ENCODE results near the gene CDK3. TPM values are rescaled to one million over a fixed set of nuclear protein-coding genes. Genes with fewer than 3 reads are reported as not detected.

The CDK3 gene
- total and polyA plus RNA-seq, 2 of the 4 experiments (the other 2 are of a cell fraction) = 0.72 to 8.8 TPM

- Histone ChIP-seq H2BK120ac (ENCODE audit: low read depth, low read length) (no peak overlapping the region), H3K9ac (ENCODE audit: low read depth, low read length) (no peak overlapping the region), H2AFZ (replicated peaks; ENCODE audit: low read length, poor library complexity) (no peak overlapping the region), H3K4me2 (ENCODE audit: low read depth, low read length) (peak overlapping the region; percentile 74), H3K23ac (ENCODE audit: low read depth, low read length) (0 out of 2 replicates have a peak overlapping the region, but pooled peaks have one; percentile 52), H3K4ac (ENCODE audit: low read depth, low read length) (no peak overlapping the region), H3K9me1 (ENCODE audit: insufficient read depth, low read length) (peaks cover 2% of the 10 kb centered on the region), H4K91ac (ENCODE audit: insufficient read depth, low read depth, low read length) (no peak overlapping the region), H2AK5ac (ENCODE audit: low read depth, low read length) (no peak overlapping the region), H3K14ac (replicated peaks; ENCODE audit: low read depth, low read length) (peak overlapping the region; percentile 50; the same call in 1 of the 2 replicates), H3K4me1 (ENCODE audit: control insufficient read depth, insufficient read depth, low read length) (peaks cover 3% of the 10 kb centered on the region; the same call in 1 of the 2 replicates), H3K56ac (ENCODE audit: extremely low read depth, insufficient read depth, low read length) (no peak overlapping the region), H4K20me1 (ENCODE audit: insufficient read depth, low read length) (0 out of 2 replicates have a peak, but pooled peaks cover 3% of the 10 kb centered on the region), H4K5ac (ENCODE audit: low read depth, low read length) (no peak overlapping the region), H2BK15ac (ENCODE audit: low read depth, low read length) (no peak overlapping the region), H4K8ac (ENCODE audit: low read depth in 2 of 2, low read length in 2 of 2) (no peak overlapping the region), H3K18ac (ENCODE audit: low read depth, low read length) (no peak overlapping the region), H3K9me3 (ENCODE audit: control insufficient read depth, insufficient read depth, low read length) (no peaks in the 10 kb centered on the region), H3K27ac (ENCODE audit: insufficient read depth, low read length) (no peak overlapping the region), H2BK5ac (ENCODE audit: low read depth, low read length, poor library complexity, severe bottlenecking) (no peak overlapping the region), H3K27me3 (ENCODE audit: control insufficient read depth, insufficient read depth, low read length) (no peaks in the 10 kb centered on the region), H2AK9ac (replicated peaks; ENCODE audit: low read depth, low read length, poor library complexity) (no peak overlapping the region), H2BK20ac (ENCODE audit: low read depth, low read length) (no peak overlapping the region), H3K36me3 (ENCODE audit: control insufficient read depth, insufficient read depth, low read length) (peaks cover 4% of the 10 kb centered on the region; the same call in 1 of the 2 replicates), H3K4me3 (ENCODE audit: insufficient read depth, low read depth, low read length) (no peak overlapping the region), H3K79me1 (ENCODE audit: low read depth in 1 of 2, low read length in 2 of 2) (peaks cover 22 to 67% of the 10 kb centered on the region in 2 experiments)
- WGBS, 2 experiments (ENCODE audit: extremely low coverage in 2 of 2, insufficient read length in 1 of 2) = 39% methylated on average over 3 of the region's 9 CpGs; no CpG with 5 or more reads in 1 of the 2 experiments
- DNase-seq = peak; percentile 23
- ATAC-seq (ENCODE audit: low read depth) = no peak
- POLR2A ChIA-PET (ENCODE audit: unreplicated experiment) = interaction anchor here (0.7 kb wide), 1 partner anchor 35 kb away, joined by 3 read pairs; no protein-coding TSS in a partner anchor
- intact Hi-C loops (cut with micrococcal nuclease) = no loop called here
- dilution Hi-C loops (cut with HindIII; ENCODE audit: low sequenced_read_pairs, unreplicated experiment) = no loop called here
- no TSS peak for BruUV-seq (replicated peaks)
- CTCF ChIA-PET = interaction anchor here (1.2 kb wide), 1 partner anchor 14 kb away, joined by 3 read pairs; no protein-coding TSS in a partner anchor
- in situ Hi-C loops (cut with MboI; ENCODE audit: low sequenced_read_pairs) = no loop called here
- TF ChIP-seq FOS (IDR thresholded peaks at IDR 0.05; ENCODE audit: low read depth, low read length) (no peak), USF2 (IDR thresholded peaks at IDR 0.05; ENCODE audit: low read depth, low read length) (no peak), CEBPB (IDR thresholded peaks at IDR 0.05; ENCODE audit: low read depth, low read length) (no peak; the same call in 1 of the 2 replicates), MAFK (IDR thresholded peaks at IDR 0.05; ENCODE audit: low read depth, low read length) (no peak), MXI1 (IDR thresholded peaks at IDR 0.05; ENCODE audit: borderline replicate concordance, low read depth, low read length) (no peak), SMC3 (IDR thresholded peaks at IDR 0.05; ENCODE audit: low read depth, low read length) (no peak), RCOR1 (IDR thresholded peaks at IDR 0.05; ENCODE audit: insufficient replicate concordance, low read length) (no peak), ELK1 (IDR thresholded peaks at IDR 0.05; ENCODE audit: borderline replicate concordance, low read depth, low read length) (no peak), MAZ (IDR thresholded peaks at IDR 0.05; ENCODE audit: borderline replicate concordance, low read depth, low read length) (no peak), POLR2A (IDR thresholded peaks at IDR 0.05; ENCODE audit: low read depth, low read length) (no peak), CTCF (conservative IDR thresholded peaks at IDR 0.05; ENCODE audit: low read depth, low read length) (no peak), RFX5 (IDR thresholded peaks at IDR 0.05; ENCODE audit: low read depth, low read length) (no peak), NFE2L2 (IDR thresholded peaks at IDR 0.05; ENCODE audit: low read depth, low read length) (no peak), BHLHE40 (IDR thresholded peaks at IDR 0.05; ENCODE audit: low read depth, low read length) (no peak), RAD21 (IDR thresholded peaks at IDR 0.05; ENCODE audit: low read length) (no peak)
Observed at GRCh38 chr17:75976175-75976848, 24.3 kb upstream of the CDK3 start.

Measured in IMR-90 (cell line).